ENCODE data around the gene CENPT. TPM values are rescaled to one million over a fixed set of nuclear protein-coding genes. Genes with fewer than 3 reads are reported as not detected.

Gene CENPT
- total and polyA plus RNA-seq, 10 of the 15 experiments (the other 5 are each of a cell fraction or from before 2014, with no cell fraction given): 1.1 to 45.7 (median 24.5) TPM

DNA sequence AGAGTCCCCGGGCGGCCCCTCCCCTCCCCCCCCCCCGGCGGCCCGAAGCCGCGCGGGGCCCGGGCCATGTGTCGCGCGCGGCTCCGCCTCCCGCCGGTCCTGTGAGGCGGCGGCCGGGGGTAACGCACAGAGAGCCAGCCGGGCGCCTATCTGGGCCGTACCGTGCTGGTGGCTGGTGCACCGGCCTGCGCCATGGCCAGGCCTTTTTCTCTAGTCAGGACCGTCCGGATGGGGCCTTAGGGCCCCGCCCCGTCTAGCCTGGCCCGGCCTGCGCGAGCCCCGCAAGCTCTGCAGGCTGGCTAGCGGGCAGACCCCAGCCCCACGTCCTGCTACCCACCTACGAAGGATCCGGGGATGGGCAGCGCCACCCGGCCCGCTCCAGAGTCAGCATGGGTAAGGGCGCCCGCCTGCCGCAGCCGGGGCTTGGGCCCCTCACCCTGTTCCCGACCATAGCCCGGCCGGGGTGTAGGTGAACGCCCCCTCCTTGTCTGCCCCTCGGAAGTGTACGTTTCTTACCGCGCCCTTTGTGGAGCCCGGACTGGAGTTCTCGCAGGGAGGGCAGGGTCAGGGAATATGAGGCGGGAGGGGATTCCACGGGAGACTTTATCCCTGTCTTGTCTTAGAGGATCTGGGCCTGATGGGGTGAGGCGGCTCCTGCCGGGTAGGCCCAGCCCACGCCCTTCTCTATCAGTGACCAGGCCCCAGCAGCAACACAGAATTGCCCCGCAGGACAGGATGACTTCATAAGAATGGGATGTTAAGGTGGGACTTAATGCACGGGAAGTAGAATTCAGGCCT lies at the start of gene CENPT (continued):
- TF ChIP-seq, protein P1, sequence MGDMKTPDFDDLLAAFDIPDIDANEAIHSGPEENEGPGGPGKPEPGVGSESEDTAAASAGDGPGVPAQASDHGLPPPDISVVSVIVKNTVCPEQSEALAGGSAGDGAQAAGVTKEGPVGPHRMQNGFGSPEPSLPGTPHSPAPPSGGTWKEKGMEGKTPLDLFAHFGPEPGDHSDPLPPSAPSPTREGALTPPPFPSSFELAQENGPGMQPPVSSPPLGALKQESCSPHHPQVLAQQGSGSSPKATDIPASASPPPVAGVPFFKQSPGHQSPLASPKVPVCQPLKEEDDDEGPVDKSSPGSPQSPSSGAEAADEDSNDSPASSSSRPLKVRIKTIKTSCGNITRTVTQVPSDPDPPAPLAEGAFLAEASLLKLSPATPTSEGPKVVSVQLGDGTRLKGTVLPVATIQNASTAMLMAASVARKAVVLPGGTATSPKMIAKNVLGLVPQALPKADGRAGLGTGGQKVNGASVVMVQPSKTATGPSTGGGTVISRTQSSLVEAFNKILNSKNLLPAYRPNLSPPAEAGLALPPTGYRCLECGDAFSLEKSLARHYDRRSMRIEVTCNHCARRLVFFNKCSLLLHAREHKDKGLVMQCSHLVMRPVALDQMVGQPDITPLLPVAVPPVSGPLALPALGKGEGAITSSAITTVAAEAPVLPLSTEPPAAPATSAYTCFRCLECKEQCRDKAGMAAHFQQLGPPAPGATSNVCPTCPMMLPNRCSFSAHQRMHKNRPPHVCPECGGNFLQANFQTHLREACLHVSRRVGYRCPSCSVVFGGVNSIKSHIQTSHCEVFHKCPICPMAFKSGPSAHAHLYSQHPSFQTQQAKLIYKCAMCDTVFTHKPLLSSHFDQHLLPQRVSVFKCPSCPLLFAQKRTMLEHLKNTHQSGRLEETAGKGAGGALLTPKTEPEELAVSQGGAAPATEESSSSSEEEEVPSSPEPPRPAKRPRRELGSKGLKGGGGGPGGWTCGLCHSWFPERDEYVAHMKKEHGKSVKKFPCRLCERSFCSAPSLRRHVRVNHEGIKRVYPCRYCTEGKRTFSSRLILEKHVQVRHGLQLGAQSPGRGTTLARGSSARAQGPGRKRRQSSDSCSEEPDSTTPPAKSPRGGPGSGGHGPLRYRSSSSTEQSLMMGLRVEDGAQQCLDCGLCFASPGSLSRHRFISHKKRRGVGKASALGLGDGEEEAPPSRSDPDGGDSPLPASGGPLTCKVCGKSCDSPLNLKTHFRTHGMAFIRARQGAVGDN (IDR thresholded peaks at IDR 0.05): no peak
- peak; percentile 16 for TF ChIP-seq USF1 (IDR thresholded peaks at IDR 0.05; ENCODE audit: borderline replicate concordance, extremely low read length, insufficient read depth, low read depth, low read length)
- TF ChIP-seq JUND (IDR thresholded peaks at IDR 0.05; ENCODE audit: low read depth, low read length): no peak
- 0 out of 2 replicates have a peak, but pooled peaks have one; percentile 27 for TF ChIP-seq ZNF24 (IDR thresholded peaks at IDR 0.05)
- TF ChIP-seq ETV6 (conservative IDR thresholded peaks at IDR 0.05 in 1 of 2, IDR thresholded peaks at IDR 0.05 in 1 of 2; ENCODE audit: borderline replicate concordance in 1 of 2, low read depth in 1 of 2): no peak
- 0 out of 2 replicates have a peak, but pooled peaks have one; percentile 59 for TF ChIP-seq POLR2AphosphoS5 (IDR thresholded peaks at IDR 0.05; ENCODE audit: low read length)
- no peak for TF ChIP-seq CREM (IDR thresholded peaks at IDR 0.05; ENCODE audit: low read depth)
- 0 out of 2 replicates have a peak, but pooled peaks have one; percentile 17 for TF ChIP-seq DPF2 (IDR thresholded peaks at IDR 0.05)
- TF ChIP-seq TAF1 (IDR thresholded peaks at IDR 0.05; ENCODE audit: borderline replicate concordance, low read depth, low read length): 0 out of 2 replicates have a peak, but pooled peaks have one; percentile 56
- TF ChIP-seq EGR1 (IDR thresholded peaks at IDR 0.05; ENCODE audit: borderline replicate concordance in 1 of 2, low read depth in 2 of 2, low read length in 2 of 2): peak in 1 of 2 experiments; percentile 36; a peak in 1 of 3 replicates
- TF ChIP-seq, protein P2, sequence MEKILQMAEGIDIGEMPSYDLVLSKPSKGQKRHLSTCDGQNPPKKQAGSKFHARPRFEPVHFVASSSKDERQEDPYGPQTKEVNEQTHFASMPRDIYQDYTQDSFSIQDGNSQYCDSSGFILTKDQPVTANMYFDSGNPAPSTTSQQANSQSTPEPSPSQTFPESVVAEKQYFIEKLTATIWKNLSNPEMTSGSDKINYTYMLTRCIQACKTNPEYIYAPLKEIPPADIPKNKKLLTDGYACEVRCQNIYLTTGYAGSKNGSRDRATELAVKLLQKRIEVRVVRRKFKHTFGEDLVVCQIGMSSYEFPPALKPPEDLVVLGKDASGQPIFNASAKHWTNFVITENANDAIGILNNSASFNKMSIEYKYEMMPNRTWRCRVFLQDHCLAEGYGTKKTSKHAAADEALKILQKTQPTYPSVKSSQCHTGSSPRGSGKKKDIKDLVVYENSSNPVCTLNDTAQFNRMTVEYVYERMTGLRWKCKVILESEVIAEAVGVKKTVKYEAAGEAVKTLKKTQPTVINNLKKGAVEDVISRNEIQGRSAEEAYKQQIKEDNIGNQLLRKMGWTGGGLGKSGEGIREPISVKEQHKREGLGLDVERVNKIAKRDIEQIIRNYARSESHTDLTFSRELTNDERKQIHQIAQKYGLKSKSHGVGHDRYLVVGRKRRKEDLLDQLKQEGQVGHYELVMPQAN (conservative IDR thresholded peaks at IDR 0.05): peak; percentile 81
- peak; percentile 31; the same call in 1 of the 2 replicates for TF ChIP-seq LARP7 (IDR thresholded peaks at IDR 0.05)
- peak; percentile 63; the same call in 1 of the 2 replicates for TF ChIP-seq BACH1 (IDR thresholded peaks at IDR 0.05; ENCODE audit: borderline replicate concordance)
- peak; percentile 36; the same call in 1 of the 2 replicates for TF ChIP-seq HDGF (IDR thresholded peaks at IDR 0.05)

Measured in GM12878 (cell line).